ENCODE data around the gene FGF14. TPM values are rescaled to one million over a fixed set of nuclear protein-coding genes. Genes with fewer than 3 reads are reported as not detected.

Gene FGF14
- total RNA-seq, 1 experiment from 2014 or later: not detected

DNA sequence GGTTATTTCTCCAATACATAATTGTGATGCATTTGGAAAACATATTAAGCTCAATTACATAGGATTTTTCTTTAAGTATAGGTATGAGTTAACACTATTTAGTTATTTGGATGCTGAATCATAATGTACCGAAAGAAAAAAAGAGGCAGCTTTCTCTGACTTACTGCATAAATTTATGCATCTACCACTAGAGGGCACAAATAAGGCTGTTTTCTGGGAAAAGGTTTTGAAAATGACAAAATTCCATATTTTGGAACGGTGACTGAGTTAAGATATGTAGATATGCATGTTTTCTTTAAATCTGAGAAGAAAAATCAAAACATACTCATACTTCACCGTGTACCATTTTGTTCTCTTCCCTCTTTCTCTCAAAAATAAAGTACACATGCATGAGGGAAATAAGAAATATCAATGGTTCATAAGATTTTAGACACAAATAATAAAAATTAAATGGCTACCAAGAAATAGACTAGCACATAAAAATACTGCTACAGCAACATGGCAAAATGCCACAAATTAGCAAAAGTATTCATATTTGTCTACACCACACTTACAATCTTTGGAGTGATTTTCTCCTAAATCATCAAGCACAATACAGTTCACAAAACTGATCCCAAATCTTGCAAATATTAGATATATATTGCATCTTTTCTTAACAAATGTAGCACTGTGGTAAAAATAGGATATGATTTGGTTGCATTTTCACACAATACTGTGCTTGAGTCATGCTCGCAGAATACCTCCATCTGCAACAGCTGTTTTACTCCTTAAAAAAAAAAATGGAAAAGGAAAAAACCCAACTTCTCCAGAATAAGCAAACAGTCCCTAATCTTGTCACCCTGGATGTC, 260.0 kb downstream of the FGF14 start:
- H3K9ac ChIP-seq (ENCODE audit: low read length): no peak overlapping the region
- no peaks in the 10 kb centered on the region for H3K79me2 ChIP-seq (ENCODE audit: low read length)
- no peak for TF ChIP-seq EZH2 (IDR thresholded peaks at IDR 0.05; ENCODE audit: low read length, unreplicated experiment)
- TF ChIP-seq, protein P1, sequence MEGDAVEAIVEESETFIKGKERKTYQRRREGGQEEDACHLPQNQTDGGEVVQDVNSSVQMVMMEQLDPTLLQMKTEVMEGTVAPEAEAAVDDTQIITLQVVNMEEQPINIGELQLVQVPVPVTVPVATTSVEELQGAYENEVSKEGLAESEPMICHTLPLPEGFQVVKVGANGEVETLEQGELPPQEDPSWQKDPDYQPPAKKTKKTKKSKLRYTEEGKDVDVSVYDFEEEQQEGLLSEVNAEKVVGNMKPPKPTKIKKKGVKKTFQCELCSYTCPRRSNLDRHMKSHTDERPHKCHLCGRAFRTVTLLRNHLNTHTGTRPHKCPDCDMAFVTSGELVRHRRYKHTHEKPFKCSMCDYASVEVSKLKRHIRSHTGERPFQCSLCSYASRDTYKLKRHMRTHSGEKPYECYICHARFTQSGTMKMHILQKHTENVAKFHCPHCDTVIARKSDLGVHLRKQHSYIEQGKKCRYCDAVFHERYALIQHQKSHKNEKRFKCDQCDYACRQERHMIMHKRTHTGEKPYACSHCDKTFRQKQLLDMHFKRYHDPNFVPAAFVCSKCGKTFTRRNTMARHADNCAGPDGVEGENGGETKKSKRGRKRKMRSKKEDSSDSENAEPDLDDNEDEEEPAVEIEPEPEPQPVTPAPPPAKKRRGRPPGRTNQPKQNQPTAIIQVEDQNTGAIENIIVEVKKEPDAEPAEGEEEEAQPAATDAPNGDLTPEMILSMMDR (conservative IDR thresholded peaks at IDR 0.05; ENCODE audit: low read depth, low read length): peak; percentile 72
- ChIA-PET POLR2A (ENCODE audit: unreplicated experiment) (interaction anchor here (0.6 kb wide), 1 partner anchor 249 kb away, joined by 4 read pairs; no protein-coding TSS in a partner anchor), CTCF (interaction anchor here (0.6 to 1.0 kb wide), 3 partner anchors 414 to 1199 kb away, joined by 3 to 7 read pairs (median 4); no protein-coding TSS in a partner anchor)
- no peaks in the 10 kb centered on the region for H3K9me2 ChIP-seq (replicated peaks; ENCODE audit: low read length)
- no peaks in the 10 kb centered on the region for H4K20me1 ChIP-seq (ENCODE audit: low read length)
- H3K27me3 ChIP-seq (ENCODE audit: low read length): peaks cover 9% of the 10 kb centered on the region; the same call in 1 of the 2 replicates
- ATAC-seq (peak; percentile 31; the same call in 1 of the 2 replicates), DNase-seq (peak; percentile 39)
- no TSS peak for BruUV-seq (replicated peaks)
- H3K27ac ChIP-seq (ENCODE audit: low read length): no peak overlapping the region
- intact Hi-C loops (cut with micrococcal nuclease): loop anchor here (1.0 to 10.0 kb wide), 3 partner anchors 200 to 414 kb away; no protein-coding TSS in a partner anchor
- no peaks in the 10 kb centered on the region for H3K4me1 ChIP-seq (ENCODE audit: insufficient read depth, low read length)
- H3K9me3 ChIP-seq (ENCODE audit: low read length): no peaks in the 10 kb centered on the region
- no peaks in the 10 kb centered on the region for H3F3A ChIP-seq (ENCODE audit: low read length, unreplicated experiment)
- no peak overlapping the region for H3K4me2 ChIP-seq (ENCODE audit: low read length)
- no peak overlapping the region for H2AFZ ChIP-seq (ENCODE audit: low read length)
- no peak overlapping the region for H3K4me3 ChIP-seq (ENCODE audit: low read length)
- no peaks in the 10 kb centered on the region for H3K36me3 ChIP-seq (ENCODE audit: low read depth, low read length)

DNA sequence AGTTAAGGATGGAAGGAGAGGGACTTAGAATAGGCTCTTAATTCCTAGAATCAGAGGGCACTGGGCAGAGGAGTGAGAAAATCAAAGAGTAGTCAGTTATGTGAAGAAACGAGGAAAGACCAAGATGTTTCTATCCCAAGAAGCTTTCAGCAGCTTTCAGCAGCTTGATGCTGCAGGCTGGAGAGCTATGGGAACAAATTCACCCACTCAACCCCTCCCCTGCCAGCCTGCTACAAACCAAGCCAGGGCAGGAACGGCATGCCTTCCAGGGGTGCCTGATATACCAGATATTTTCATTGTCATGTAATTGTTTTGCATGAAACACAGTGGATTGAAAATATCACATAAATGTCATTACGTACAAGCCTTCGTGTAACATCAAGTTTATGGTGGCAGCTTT, 262.2 kb downstream of the FGF14 start:
- no peaks in the 10 kb centered on the region for H3F3A ChIP-seq (ENCODE audit: low read length, unreplicated experiment)
- H3K27ac ChIP-seq (ENCODE audit: low read length): no peak overlapping the region
- no peaks in the 10 kb centered on the region for H3K4me1 ChIP-seq (ENCODE audit: insufficient read depth, low read length)
- H3K4me2 ChIP-seq (ENCODE audit: low read length): no peak overlapping the region
- H3K4me3 ChIP-seq (ENCODE audit: low read length): no peak overlapping the region
- TF ChIP-seq, protein P1 (conservative IDR thresholded peaks at IDR 0.05; ENCODE audit: low read depth, low read length): no peak
- TF ChIP-seq EZH2phosphoT487 (IDR thresholded peaks at IDR 0.05; ENCODE audit: borderline replicate concordance, low read length): no peak
- no peak for TF ChIP-seq EZH2 (IDR thresholded peaks at IDR 0.05; ENCODE audit: low read length, unreplicated experiment)
- no peaks in the 10 kb centered on the region for H4K20me1 ChIP-seq (ENCODE audit: low read length)
- no peaks in the 10 kb centered on the region for H3K9me2 ChIP-seq (replicated peaks; ENCODE audit: low read length)
- intact Hi-C loops (cut with micrococcal nuclease): loop anchor here (5.0 to 10.0 kb wide), 2 partner anchors 197 to 315 kb away; no protein-coding TSS in a partner anchor
- H3K9ac ChIP-seq (ENCODE audit: low read length): no peak overlapping the region
- DNase-seq (no peak), ATAC-seq (no peak)
- H2AFZ ChIP-seq (ENCODE audit: low read length): no peak overlapping the region
- no TSS peak for BruUV-seq (replicated peaks)
- ChIA-PET POLR2A (ENCODE audit: unreplicated experiment) (no interaction called here), CTCF (no interaction called here)
- H3K27me3 ChIP-seq (ENCODE audit: low read length): peaks cover 12% of the 10 kb centered on the region; the same call in 1 of the 2 replicates
- H3K79me2 ChIP-seq (ENCODE audit: low read length): no peaks in the 10 kb centered on the region
- no peaks in the 10 kb centered on the region for H3K36me3 ChIP-seq (ENCODE audit: low read depth, low read length)
- no peaks in the 10 kb centered on the region for H3K9me3 ChIP-seq (ENCODE audit: low read length)

Measured in PC-3 (cell line).